GM21825 (cell line): ENCODE data around the gene MYCBPAP.

Experiments
- ATAC-seq: cut with Tn5 transposase; IDR thresholded peaks from one replicate; pipeline ENCODE4 v1.9.1; 2021; ENCODE audit warnings: mild to moderate bottlenecking, moderate library complexity; ENCODE audit not compliant: unreplicated experiment

MYCBPAP gene

DNA sequence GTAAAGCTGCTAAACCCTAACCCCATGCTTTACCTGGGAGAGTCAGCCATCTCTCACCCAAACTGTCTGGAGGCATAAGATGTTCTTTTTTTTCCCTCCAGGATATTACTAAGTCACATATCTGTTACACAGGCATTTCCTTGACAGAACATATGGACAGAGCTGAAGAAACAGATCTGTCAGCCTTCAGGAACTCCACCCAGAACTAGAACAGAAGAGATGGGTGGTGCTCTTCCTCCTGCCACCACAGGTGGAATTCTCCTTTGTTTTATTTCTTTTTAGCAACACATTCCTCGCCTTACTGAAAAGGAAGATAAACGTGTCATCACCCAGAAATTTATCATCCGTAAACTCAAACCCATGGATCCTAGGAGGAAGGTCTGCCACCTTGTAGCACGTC, 8.8 kb downstream of the MYCBPAP start:
- ATAC-seq, result no peak

DNA sequence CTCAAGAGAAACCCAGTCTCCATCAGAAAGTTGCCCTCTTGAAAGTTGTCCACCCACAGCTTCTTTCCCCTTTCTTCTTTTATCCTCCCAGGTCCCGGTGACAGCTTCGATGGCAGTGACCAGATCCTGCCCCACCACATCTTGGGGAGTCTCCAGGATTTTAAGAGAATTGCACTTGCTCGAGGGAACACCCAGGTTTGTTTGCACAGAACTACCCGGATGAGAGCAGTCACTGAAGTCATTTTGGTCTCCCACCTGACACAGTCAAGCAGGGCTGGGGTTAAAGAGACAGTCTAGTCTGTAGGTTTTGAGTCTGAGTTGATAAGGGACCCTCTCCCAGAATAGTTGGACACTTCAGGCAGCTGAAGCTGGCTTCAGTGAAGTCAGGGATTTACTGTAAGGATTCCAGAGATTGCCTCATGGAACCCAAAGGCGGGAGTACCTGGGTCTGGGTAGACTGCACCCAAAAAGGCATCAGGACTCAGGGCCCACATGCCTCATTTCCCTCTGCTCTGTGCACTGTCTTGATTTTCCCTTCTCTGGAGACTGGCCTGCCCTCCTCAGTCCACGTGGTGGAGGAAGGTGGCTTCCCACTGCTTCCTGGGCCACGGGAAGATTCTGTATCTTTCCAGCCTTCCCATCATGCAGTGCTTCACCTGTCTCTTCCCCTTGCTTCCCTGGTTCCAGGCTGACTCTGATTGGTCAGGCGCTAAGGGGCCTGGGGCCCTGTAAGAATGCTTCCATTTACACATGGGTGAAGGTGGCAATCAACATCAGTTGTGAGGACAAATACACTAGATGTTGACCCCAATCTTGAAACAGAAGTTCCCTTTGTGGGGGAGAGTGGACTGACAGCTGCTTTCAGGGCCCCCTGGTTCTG, 9.5 kb downstream of the MYCBPAP start:
- ATAC-seq, result no peak

DNA sequence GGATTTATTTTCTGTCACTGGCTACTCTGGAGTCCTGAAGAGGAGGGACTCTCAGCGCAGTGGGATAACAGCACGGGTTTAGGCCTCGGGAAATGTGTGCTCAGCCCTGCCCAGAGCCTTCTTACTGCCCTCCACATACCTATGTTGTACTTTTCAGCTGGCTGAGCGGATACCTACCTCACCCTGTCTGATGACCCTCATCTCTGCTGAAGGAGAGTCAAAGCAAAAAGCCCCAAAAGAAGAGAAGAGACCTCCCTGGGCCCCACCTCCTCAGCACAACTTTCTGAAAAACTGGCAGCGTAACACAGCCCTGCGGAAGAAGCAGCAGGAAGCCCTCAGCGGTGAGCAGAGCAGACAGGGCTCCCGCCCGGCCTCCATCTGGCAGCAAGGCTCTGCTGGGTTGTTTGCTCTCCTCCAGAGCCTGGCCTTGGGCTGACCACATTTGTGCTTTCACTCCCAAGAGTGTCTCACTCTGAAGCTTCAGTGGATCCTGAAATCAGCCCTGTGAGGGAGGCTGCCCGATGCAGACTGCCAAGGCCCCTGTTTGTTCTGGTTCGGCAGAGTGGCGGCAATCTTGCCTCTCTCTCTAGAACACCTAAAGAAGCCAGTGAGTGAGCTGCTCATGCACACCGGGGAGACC, 10.3 kb downstream of the MYCBPAP start:
- no peak for ATAC-seq

DNA sequence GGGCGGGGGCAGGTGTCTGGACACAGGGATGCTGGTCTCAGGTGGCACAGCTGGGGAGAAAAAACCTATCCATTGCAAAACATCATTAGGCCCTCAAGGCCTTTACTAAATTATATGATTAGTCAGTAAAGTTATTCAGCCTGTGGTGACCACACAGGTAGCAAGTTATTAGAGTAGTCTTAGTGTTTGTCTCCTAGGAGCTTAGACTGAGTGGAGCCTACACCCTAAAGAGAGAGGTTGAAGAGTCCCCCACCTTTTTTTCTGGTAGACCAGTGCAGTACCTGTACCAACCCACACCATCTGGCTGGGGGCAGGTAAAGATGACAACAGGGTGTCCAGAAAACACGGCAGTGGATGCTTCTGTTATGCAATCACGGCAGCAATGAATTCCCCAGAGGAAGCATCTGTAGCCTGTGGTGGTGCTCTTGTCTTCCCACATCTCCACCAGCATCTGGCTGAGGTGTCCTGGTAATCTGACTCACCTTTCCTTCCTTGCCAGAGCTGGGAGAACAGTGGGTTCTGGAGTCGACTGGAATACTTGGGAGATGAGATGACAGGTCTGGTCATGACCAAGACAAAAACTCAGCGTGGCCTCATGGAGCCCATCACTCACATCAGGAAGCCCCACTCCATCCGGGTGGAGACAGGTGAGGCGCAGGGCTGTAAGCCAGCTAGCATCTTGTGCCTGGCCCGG, 11.0 kb downstream of the MYCBPAP start:
- no peak for ATAC-seq

DNA sequence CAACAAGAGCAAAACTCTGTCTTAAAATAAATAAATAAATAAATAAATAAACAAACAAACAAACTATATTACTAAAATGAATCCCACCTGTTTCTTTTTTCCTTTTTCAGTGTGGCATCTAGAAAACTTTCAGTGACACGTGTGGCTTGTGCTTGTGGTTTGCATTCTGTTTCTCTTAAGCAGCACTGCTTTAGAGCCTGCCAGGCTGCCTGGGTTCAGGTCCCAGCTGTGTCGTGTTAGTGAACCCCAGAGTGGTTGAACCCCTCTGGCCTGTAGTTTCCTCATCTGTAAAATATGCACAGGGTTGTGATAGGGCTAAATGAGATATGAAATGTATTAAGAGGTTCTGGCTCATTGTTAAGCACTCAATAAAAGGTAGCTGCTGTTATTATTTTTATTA, 12.2 kb downstream of the MYCBPAP start:
- ATAC-seq, result no peak

DNA sequence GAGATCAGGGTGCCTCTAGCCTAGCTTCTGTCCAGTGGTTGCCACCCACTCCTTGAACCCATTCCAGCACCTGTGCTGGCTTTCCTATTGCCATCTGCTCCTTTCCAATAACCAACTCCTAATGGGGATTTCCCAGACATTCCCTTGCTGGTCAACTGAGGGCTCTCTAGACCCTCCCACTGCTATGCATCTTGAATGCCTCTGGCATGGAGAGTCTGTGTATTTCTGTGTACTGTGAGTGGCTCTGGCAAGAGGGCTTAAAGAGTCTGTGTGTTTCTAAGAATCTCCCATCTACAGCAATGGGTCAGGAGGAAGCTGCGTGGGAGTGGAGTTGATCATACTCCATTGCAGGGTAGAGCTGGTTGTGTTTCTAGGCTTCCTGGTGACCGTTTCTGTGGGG, 13.3 kb downstream of the MYCBPAP start:
- ATAC-seq, result no peak

DNA sequence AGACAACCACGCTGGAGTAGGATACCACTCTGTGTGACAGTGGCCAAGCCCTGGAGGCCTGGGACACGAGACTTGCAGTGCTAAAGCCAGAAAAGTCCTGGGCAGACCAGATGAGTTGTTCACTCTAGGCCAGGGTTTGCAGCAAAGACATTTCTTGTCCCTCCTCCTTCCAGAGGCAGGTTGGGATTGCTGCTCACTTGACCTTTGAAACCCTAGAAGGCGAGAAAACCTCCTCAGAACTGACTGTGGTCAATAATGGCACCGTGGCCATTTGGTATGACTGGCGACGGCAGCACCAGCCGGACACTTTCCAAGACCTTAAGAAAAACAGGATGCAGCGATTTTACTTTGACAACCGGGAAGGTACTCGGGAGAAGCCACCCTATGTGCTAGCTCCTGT, 14.5 kb downstream of the MYCBPAP start:
- no peak for ATAC-seq

DNA sequence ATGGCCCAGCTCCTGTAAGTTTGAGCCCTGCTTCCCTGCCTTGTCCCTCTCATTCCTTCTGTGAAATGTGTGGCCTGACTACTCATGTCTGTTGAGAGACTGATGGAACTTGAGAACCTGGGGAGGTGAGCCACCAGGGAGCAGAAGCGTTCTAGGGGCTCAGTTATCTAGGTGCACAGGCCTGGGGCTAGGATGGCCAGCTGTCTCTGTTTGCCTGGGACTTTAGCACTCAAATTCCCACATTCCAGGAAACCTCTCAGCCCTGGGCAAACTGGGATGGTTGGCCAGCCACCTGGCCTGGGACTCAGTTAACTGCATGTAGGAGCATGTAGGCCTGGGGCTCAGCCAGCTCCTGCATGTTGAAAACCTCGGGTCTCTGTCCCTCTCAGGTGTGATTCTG, 15.0 kb downstream of the MYCBPAP start:
- ATAC-seq, result no peak

DNA sequence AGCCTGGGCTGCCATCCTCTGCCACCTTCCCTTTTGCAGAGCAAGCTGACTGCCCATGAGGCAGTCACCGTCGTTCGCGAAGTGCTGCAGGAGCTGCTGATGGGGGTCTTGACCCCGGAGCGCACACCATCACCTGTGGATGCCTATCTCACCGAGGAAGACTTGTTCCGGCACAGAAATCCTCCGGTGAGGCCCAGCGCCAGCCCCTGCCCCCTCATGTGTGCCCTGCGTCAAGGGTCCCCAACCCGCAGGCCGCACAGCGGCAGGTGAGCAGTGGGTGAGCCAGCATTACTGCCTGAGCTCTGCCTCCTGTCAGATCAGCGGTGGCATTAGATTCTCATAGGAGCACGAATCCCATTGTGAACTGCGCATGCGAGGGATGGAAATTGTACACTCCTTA, 16.6 kb downstream of the MYCBPAP start:
- ATAC-seq, result no peak

DNA sequence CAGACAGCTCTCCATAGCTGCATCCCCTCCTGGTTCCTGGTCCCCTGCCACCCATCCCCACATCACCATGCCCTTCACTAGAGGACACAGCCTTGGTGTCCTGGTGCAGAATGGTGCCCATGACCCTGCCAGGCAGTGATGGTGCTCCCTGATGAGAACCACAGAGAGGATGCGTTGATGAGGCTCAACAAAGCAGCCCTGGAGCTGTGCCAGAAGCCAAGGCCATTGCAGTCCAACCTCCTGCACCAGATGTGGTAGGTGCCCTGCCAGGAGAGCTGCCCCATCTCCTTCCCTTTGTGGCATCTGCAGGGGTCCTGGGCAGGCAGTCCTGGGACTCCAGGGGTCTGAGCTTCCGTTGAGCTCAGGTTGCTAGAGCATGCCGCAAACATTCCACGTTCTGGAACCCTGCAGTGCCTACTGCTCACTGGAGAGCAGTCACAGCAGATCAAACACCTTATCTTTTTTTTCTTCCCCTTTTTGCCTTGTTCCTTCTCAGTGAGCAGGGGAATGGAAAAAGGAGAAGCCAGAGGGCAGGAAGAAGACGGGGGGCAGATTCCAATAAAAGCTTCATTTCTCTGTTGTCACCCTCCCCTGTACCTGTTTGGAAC, 19.0 kb downstream of the MYCBPAP start:
- no peak for ATAC-seq

DNA sequence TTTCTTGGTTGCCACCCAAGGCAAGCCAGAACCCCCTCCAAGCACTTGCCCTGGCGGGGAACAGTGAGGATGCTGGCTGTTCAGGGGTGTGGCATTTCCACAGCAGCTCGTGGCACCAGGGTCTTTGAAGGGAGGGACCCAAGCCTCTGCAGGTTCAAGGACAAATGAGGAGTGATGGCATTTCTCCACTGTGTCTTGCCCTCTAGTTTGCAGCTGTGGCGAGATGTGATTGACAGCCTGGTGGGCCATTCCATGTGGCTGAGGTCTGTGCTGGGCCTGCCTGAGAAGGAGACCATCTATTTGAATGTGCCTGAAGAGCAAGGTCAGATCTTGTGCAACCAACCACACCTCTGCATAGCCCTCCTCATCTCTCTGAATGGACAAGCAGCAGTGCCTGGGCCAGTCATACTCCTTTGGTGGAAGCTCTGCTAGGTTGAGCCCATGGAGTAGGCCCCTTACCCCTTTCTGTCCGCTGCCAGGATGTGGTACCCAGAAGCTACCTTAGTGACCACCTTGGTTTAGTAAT, 19.8 kb downstream of the MYCBPAP start:
- no peak for ATAC-seq

DNA sequence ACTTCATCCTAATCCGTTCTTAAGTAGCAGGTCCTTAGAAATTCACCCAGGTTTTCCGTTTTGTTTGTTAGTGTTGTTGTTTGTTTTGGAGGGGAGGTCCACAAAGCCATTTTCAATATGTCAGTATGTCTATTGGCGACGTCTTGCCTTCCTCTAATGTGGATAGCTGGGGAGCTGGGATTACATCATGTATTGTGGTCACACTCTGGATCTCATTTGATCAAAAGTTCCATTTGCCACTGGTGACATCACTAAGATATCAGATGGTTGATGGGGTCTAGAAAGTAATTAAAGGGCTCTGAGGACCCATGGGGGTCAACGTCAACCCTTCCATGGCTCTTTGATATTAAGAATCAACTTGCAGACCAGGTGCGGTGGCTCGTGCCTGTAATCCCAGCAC, 21.6 kb downstream of the MYCBPAP start:
- no peak for ATAC-seq

DNA sequence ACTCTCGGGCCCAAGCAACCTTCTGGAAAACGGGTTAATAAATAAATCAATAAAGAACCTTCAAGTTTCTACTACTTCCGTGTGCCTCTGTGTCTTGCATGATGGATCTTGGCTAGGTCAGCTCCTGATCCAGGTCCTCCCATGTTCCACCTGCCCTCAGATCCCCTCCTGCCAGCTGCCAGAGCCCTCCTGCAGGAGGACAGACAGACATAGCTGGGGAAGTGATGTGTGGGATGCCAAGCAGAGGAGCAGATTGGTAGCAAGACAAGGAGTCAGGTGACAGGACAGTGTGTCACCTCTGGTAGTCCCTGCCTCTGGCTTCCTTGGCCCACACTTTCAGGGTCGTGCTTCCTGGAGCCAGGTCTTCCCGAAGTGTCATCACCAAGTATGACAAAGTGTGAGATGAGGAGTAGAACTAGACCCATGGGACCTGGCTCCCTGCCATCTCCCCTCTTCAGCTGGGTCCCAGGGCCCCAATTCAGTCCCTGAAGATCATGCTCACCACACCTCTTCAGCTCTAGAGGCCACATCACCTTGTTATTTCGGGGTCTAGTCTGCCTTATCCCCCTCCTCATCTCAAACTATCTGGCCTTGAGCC, 23.3 kb downstream of the MYCBPAP start:
- ATAC-seq, result no peak

DNA sequence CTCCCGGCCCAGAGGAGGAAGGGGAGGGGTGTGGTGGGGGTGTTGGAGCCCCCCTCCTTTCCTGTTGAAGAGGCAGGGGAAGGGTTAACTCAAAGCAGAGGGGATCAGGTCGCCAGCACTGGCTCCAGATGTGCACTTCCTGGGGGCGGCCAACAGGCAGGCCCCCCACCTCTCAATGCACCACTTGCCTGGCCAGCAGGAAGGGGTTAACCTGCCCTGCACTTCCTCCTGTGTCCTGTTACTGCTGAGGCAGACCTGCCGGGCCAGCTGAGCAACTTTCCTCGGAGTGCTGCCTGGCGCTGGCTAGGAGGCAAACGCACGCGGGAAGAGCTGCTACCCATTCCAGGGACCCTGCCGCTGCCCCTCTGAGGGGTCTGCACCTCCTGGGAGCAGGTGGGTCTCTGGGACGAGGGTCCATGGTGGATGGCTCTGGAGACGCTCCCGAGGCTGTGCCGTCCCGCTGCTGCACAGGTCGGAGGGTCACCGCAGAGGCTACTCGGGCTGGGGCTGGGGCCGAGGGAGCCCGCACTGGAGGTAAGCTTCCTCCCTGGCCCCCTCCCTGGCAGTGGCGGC, 24.3 kb downstream of the MYCBPAP start, which contains the start of gene EPN3:
Gene EPN3, plus strand, starts transcription at position 284 of the 573 bp plus-strand sequence. CDS start 3,822 bp downstream, outside the sequence.
- ATAC-seq, result no peak

DNA sequence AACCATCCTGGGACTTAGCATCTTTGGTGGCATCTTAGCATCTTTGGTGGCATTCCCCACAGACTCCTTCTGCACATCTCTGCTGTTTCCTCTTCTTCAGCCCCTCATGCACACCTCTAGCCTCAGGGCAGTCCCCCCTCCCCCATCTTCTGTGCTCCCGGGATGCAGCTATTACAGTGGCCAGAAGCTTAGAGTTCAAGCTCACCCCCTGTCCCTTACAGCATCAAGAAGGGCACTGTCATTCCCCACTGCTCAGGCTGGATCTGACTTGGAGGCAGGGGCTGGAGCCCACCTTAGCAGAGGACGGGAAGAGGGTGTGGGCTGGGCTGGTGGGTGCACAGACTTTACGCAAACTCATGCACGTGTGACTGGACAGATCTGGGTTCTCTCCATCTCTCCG, 24.9 kb downstream of the MYCBPAP start:
- ATAC-seq, result no peak

DNA sequence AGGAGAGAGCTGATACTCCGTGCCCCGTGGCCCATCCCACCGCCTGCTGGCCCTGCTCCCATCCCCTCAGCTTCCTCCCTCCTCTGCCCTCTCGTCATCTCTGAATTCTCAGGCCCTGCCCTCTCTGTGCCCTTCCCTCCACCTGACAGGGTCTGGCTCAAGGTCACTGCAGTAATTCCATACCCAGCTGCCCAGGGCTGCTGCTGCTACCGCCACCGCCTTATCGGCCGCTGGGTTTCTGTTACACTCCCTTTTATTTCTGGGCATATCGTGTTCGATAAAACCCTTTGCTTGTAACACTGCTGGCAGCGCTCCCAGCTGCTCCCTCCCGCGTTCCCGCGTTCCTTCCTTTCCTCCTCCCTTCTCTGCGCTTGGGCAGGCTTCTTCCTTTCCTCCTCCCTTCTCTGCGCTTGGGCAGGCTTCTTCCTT, 25.5 kb downstream of the MYCBPAP start:
- ATAC-seq, result no peak

DNA sequence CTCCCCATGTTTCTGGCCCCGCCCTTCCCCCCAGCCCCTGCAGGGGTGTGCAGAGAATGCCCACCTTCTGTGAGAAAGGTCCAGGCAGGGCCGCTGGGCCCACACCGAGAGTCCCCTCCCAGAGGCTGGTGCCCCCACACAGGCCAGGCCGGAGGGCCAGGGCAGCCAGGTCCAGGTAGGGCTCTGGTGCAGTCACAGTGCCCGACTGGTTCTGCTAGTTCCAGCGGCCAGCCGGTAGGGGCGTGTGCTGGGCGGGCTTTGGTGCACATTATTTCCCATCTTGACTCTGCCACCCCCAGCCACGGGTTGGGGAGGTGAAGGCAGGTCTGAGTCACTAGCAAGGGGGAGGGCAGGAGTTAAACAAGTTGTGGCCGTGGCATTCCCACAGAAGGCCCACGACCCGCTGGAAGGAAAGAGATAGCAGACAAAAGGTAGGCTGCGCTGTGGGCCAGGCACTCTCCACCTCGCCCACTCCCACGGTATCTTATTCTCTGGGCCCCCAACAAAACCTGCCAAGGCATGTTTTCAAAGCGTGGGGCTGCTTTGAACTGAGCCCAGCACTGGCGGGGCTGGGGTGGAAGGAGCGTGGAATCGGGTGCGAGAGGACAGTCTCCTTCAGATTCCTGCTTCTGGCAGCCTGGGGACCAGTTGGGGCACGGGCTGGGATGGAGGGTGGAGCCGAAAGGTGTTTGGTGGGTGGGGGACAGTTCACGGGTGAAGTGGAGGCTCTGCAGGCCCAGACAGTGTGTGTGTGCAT, 26.2 kb downstream of the MYCBPAP start:
- ATAC-seq, result no peak

DNA sequence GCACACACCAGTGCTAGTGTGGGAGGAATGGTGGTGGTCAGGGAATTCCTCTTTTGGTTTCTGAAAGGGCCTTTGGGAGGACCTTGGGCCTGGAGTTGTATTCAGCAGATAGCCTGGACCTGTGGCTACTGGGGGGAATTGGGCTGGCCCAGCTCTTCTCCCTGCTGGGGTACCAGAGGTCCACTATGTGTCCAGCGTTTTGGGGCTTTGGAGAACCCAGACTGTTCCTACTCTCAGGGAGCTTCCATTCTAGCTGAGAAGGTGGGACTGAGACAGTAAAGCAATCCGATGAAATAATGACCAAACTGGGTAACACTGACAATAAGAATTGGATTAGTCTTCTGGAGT, 26.7 kb downstream of the MYCBPAP start:
- ATAC-seq, result no peak

DNA sequence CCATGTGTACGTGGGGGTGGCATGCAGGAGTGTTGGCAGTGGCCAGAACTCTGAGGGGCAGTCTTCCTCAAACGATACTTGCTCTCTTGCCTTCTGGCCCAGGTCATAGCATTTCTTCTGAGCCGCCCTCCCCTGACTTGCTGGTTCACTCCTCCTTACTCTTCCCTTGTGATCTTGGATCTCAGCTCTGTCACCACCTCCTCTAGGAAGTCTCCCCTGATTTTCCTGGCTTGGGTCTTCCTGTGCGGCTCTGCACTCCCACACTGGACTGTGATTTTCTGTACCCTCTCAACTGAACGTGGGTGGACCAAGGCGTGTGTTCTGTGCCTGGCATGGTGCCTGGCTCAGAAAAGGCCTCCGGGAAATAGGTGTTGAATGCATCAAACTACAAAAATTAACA, 27.2 kb downstream of the MYCBPAP start:
- ATAC-seq, result no peak
